GM23338 (cell line): ENCODE data around the gene KCNAB1. TPM values are rescaled to one million over a fixed set of nuclear protein-coding genes. Genes with fewer than 3 reads are reported as not detected.
A peak's percentile ranks its signal among the peaks of the same experiment; 100 is the strongest.

ENCODE experiments used
- ATAC-seq: fragments of 200-7000 bp; cut with Tn5 transposase; 3 replicates; pipeline ENCODE4 v1.9.1; 2020
- DNase-seq: peaks from one replicate; pipeline ENCODE4 v3.0.0-alpha.2; 2015; ENCODE audit warnings: low spot score
- H2AFZ ChIP-seq: fragments of 200-600 bp; sonication (generic); 2 replicates; pipeline ENCODE4 v1.8.0; 2016; ENCODE audit warnings: antibody characterized with exemption, mild to moderate bottlenecking, moderate library complexity
- H3F3A ChIP-seq: fragments of 200-600 bp; sonication (generic); replicated peaks from 2 replicates; pipeline ENCODE4 v1.8.0; 2017; ENCODE audit warnings: antibody characterized with exemption, mixed run types, low read depth
- H3K27ac ChIP-seq: fragments of 200-600 bp; sonication (generic); 2 replicates; pipeline ENCODE4 v1.6.1; 2016; ENCODE audit warnings: low read depth
- H3K27me3 ChIP-seq: fragments of 200-600 bp; sonication (generic); 2 replicates; pipeline ENCODE4 v1.8.0; 2016; ENCODE audit warnings: mild to moderate bottlenecking, mixed run types, moderate library complexity; ENCODE audit not compliant: insufficient read depth
- H3K36me3 ChIP-seq: fragments of 200-600 bp; sonication (generic); 2 replicates; pipeline ENCODE4 v1.8.0; 2016; ENCODE audit warnings: mild to moderate bottlenecking; ENCODE audit not compliant: insufficient read depth
- H3K4me1 ChIP-seq: fragments of 200-600 bp; sonication (generic); 2 replicates; pipeline ENCODE4 v1.8.0; 2016; ENCODE audit warnings: mild to moderate bottlenecking, moderate library complexity; ENCODE audit not compliant: insufficient read depth
- H3K4me2 ChIP-seq: fragments of 200-600 bp; sonication (generic); 2 replicates; pipeline ENCODE4 v1.7.1; 2017; ENCODE audit warnings: mixed run types
- H3K4me3 ChIP-seq: fragments of 200-600 bp; sonication (generic); 2 replicates; pipeline ENCODE4 v1.6.1; 2016; ENCODE audit warnings: mixed run types
- H3K79me2 ChIP-seq: fragments of 200-600 bp; sonication (generic); replicated peaks from 2 replicates; pipeline ENCODE4 v1.8.0; 2017; ENCODE audit warnings: mild to moderate bottlenecking; ENCODE audit not compliant: insufficient read depth
- H3K9me2 ChIP-seq: fragments of 200-600 bp; sonication (generic); 2 replicates; pipeline ENCODE4 v1.8.0; 2017; ENCODE audit not compliant: insufficient read depth
- H4K20me1 ChIP-seq: fragments of 200-600 bp; sonication (generic); replicated peaks from 2 replicates; pipeline ENCODE4 v1.8.0; 2017; ENCODE audit warnings: mild to moderate bottlenecking; ENCODE audit not compliant: insufficient read depth
- H3K27ac Mint-ChIP-seq: 2 replicates; pipeline ENCODE4 v1.8.0; 2020; ENCODE audit warnings: inconsistent platforms, mild to moderate bottlenecking, moderate library complexity, mixed read lengths
- H3K27me3 Mint-ChIP-seq: 3 replicates; pipeline ENCODE4 v1.8.0; 2022; ENCODE audit warnings: low read depth, mild to moderate bottlenecking, moderate library complexity, mixed read lengths, inconsistent platforms; ENCODE audit not compliant: insufficient read depth, poor library complexity
- H3K36me3 Mint-ChIP-seq: 3 replicates; pipeline ENCODE4 v1.8.0; 2021; ENCODE audit warnings: low read depth, mild to moderate bottlenecking, inconsistent platforms, moderate library complexity, mixed read lengths
- H3K4me1 Mint-ChIP-seq: 3 replicates; pipeline ENCODE4 v1.8.0; 2020; ENCODE audit warnings: mild to moderate bottlenecking, inconsistent platforms, mixed read lengths
- H3K4me3 Mint-ChIP-seq: 3 replicates; pipeline ENCODE4 v1.8.0; 2021; ENCODE audit warnings: moderate library complexity, mild to moderate bottlenecking, inconsistent platforms, mixed read lengths
- H3K9me3 Mint-ChIP-seq: 3 replicates; pipeline ENCODE4 v1.8.0; 2020; ENCODE audit warnings: moderate library complexity, mild to moderate bottlenecking, inconsistent platforms, mixed read lengths
- CREB1 ChIP-seq: fragments of 250-450 bp; sonication (Bioruptor Pico); IDR thresholded peaks from 2 replicates; pipeline ENCODE4 v1.5.0; 2020; ENCODE audit warnings: low read depth, mild to moderate bottlenecking, moderate library complexity
- ETS1 ChIP-seq: IDR thresholded peaks from 2 replicates; pipeline ENCODE4 v1.6.1; 2016; ENCODE audit warnings: antibody characterized with exemption
- EZH2 ChIP-seq: fragments of 200-600 bp; sonication (generic); IDR thresholded peaks from one replicate; pipeline ENCODE4 v1.8.0; 2017; ENCODE audit warnings: antibody characterized with exemption, mild to moderate bottlenecking, low read depth; ENCODE audit not compliant: unreplicated experiment
- EZH2phosphoT487 ChIP-seq: fragments of 200-600 bp; sonication (generic); IDR thresholded peaks from one replicate; pipeline ENCODE4 v1.8.1; 2018; ENCODE audit warnings: antibody characterized with exemption; ENCODE audit not compliant: unreplicated experiment
- JUNB ChIP-seq: IDR thresholded peaks from one replicate; pipeline ENCODE4 v1.6.1; 2016; ENCODE audit warnings: antibody characterized with exemption; ENCODE audit not compliant: unreplicated experiment
- ZNF462 ChIP-seq: fragments of 250-450 bp; sonication (Bioruptor Pico); IDR thresholded peaks from 2 replicates; pipeline ENCODE4 v1.5.0; 2020; ENCODE audit warnings: mild to moderate bottlenecking, moderate library complexity
- polyA plus RNA-seq: library from polyadenylated mRNA; unstranded; fragments of >200 nt; fragmentation: Nextera tagmentation; extraction: Ambion mirVana; gene quantifications from 2 replicates; pipeline ENCODE4 v1.2.1, GENCODE V29; 2016
- total RNA-seq: library from RNA; depleted of rRNA; stranded (reverse); fragments of >200 nt; shearing (Covaris generic); gene quantifications from 2 replicates; pipeline ENCODE4 v1.2.3, GENCODE V29; 2014

The KCNAB1 gene
- total and polyA plus RNA-seq, 2 experiments from 2014 or later = 0.69 to 2.6 TPM

GRCh38 chr3:156406393-156406792, 286.0 kb downstream of the KCNAB1 start:
- H2AFZ ChIP-seq = no peak overlapping the region
- H3K36me3 ChIP-seq = no peaks in the 10 kb centered on the region
- Mint-ChIP-seq H3K27me3 (no peaks in the 10 kb centered on the region), H3K9me3 (no peaks in the 10 kb centered on the region), H3K4me1 (peaks cover 6% of the 10 kb centered on the region; the same call in 2 of the 3 replicates), H3K36me3 (no peaks in the 10 kb centered on the region), H3K4me3 (no peak overlapping the region), H3K27ac (no peak overlapping the region)
- no peak overlapping the region for H3K4me3 ChIP-seq
- no peaks in the 10 kb centered on the region for H3K27me3 ChIP-seq
- peak; percentile 29 for DNase-seq
- H3K4me1 ChIP-seq = no peaks in the 10 kb centered on the region
- ATAC-seq = peak; percentile 79
- H3K9me2 ChIP-seq = 0 out of 2 replicates have a peak, but pooled peaks cover 6% of the 10 kb centered on the region
- H3K27ac ChIP-seq = no peak overlapping the region
- TF ChIP-seq EZH2 (no peak), ZNF462 (CRISPR knock-in tag) (peak; percentile 49; the same call in 1 of the 2 replicates)
- H3K79me2 ChIP-seq = no peaks in the 10 kb centered on the region
- H3K4me2 ChIP-seq = no peak overlapping the region
- no peaks in the 10 kb centered on the region for H3F3A ChIP-seq
- no peaks in the 10 kb centered on the region for H4K20me1 ChIP-seq

- H3K27ac ChIP-seq = no peak overlapping the region
- H3K9me2 ChIP-seq = 0 out of 2 replicates have a peak, but pooled peaks cover 6% of the 10 kb centered on the region
- no peaks in the 10 kb centered on the region for H3K27me3 Mint-ChIP-seq
- H3F3A ChIP-seq = no peaks in the 10 kb centered on the region
- H3K4me2 ChIP-seq = no peak overlapping the region
- no peaks in the 10 kb centered on the region for H3K79me2 ChIP-seq
- ATAC-seq (no peak), DNase-seq (no peak)
- H3K36me3 ChIP-seq = no peaks in the 10 kb centered on the region
- no peak overlapping the region for H3K4me3 Mint-ChIP-seq
- no peak overlapping the region for H3K4me3 ChIP-seq
- no peak overlapping the region for H2AFZ ChIP-seq
- H3K4me1 ChIP-seq = no peaks in the 10 kb centered on the region
- H3K9me3 Mint-ChIP-seq = no peaks in the 10 kb centered on the region
- no peak overlapping the region for H3K27ac Mint-ChIP-seq
- no peaks in the 10 kb centered on the region for H4K20me1 ChIP-seq
- peaks cover 10% of the 10 kb centered on the region; the same call in 2 of the 3 replicates for H3K4me1 Mint-ChIP-seq
- no peaks in the 10 kb centered on the region for H3K36me3 Mint-ChIP-seq
- H3K27me3 ChIP-seq = no peaks in the 10 kb centered on the region
- TF ChIP-seq EZH2phosphoT487 (no peak), JUNB (no peak), ETS1 (no peak), EZH2 (no peak), CREB1 (CRISPR knock-in tag) (no peak)
Observed at GRCh38 chr3:156407617-156408225, 287.3 kb downstream of the KCNAB1 start.
